ENCODE results near the gene NSDHL. TPM values are rescaled to one million over a fixed set of nuclear protein-coding genes. Genes with fewer than 3 reads are reported as not detected.

The NSDHL gene
- total RNA-seq, 1 experiment from 2014 or later: 55.1 TPM

GRCh38 chrX:152871260-152871659 is 40.4 kb downstream of the NSDHL start:
- Histone ChIP-seq H3K36me3 (ENCODE audit: low read depth) (peaks cover 26% of the 10 kb centered on the region), H3K4me3 (no peak overlapping the region), H3K9me2 (ENCODE audit: insufficient read depth) (no peaks in the 10 kb centered on the region), H3K4me2 (no peak overlapping the region), H3F3A (ENCODE audit: insufficient read depth, low read depth) (peaks cover 4% of the 10 kb centered on the region; the same call in 1 of the 2 replicates), H3K4me1 (replicated peaks; ENCODE audit: insufficient read depth) (no peaks in the 10 kb centered on the region), H3K27ac (no peak overlapping the region), H3K9me3 (ENCODE audit: insufficient read depth, low read depth) (no peaks in the 10 kb centered on the region), H2AFZ (no peak overlapping the region), H4K20me1 (ENCODE audit: insufficient read depth) (no peaks in the 10 kb centered on the region), H3K79me2 (ENCODE audit: low read depth) (no peaks in the 10 kb centered on the region), H3K27me3 (ENCODE audit: insufficient read depth, low read depth) (no peaks in the 10 kb centered on the region)
- CTCF ChIA-PET: no interaction called here
- DNase-seq: no peak
- BruUV-seq (replicated peaks): no TSS peak
- no peak for TF ChIP-seq CTCF (conservative IDR thresholded peaks at IDR 0.05)
- TF ChIP-seq EZH2 (IDR thresholded peaks at IDR 0.05; ENCODE audit: low read depth): no peak
- POLR2A ChIA-PET (ENCODE audit: unreplicated experiment): no interaction called here
- intact Hi-C loops (cut with micrococcal nuclease; ENCODE audit: unreplicated experiment): no loop called here

- TF ChIP-seq EZH2 (IDR thresholded peaks at IDR 0.05; ENCODE audit: low read depth) (no peak), CTCF (conservative IDR thresholded peaks at IDR 0.05) (no peak)
- intact Hi-C loops (cut with micrococcal nuclease; ENCODE audit: unreplicated experiment): no loop called here
- Histone ChIP-seq H3K4me3 (no peak overlapping the region), H3K4me1 (replicated peaks; ENCODE audit: insufficient read depth) (no peaks in the 10 kb centered on the region), H3F3A (ENCODE audit: insufficient read depth, low read depth) (peaks cover 4% of the 10 kb centered on the region; the same call in 1 of the 2 replicates), H4K20me1 (ENCODE audit: insufficient read depth) (no peaks in the 10 kb centered on the region), H3K27ac (no peak overlapping the region), H3K4me2 (no peak overlapping the region), H3K9me3 (ENCODE audit: insufficient read depth, low read depth) (no peaks in the 10 kb centered on the region), H3K27me3 (ENCODE audit: insufficient read depth, low read depth) (no peaks in the 10 kb centered on the region), H3K79me2 (ENCODE audit: low read depth) (no peaks in the 10 kb centered on the region), H3K9me2 (ENCODE audit: insufficient read depth) (no peaks in the 10 kb centered on the region), H3K36me3 (ENCODE audit: low read depth) (peaks cover 22% of the 10 kb centered on the region), H2AFZ (no peak overlapping the region)
- no peak for DNase-seq
- CTCF ChIA-PET: no interaction called here
- BruUV-seq (replicated peaks): no TSS peak
- POLR2A ChIA-PET (ENCODE audit: unreplicated experiment): no interaction called here
Observed at GRCh38 chrX:152872522-152872921, 41.7 kb downstream of the NSDHL start.

- BruUV-seq (replicated peaks): no TSS peak
- intact Hi-C loops (cut with micrococcal nuclease; ENCODE audit: unreplicated experiment): no loop called here
- Histone ChIP-seq H3K27ac (no peak overlapping the region), H3F3A (ENCODE audit: insufficient read depth, low read depth) (peaks cover 4% of the 10 kb centered on the region; the same call in 1 of the 2 replicates), H3K79me2 (ENCODE audit: low read depth) (no peaks in the 10 kb centered on the region), H3K36me3 (ENCODE audit: low read depth) (peaks cover 20% of the 10 kb centered on the region), H3K4me3 (no peak overlapping the region), H4K20me1 (ENCODE audit: insufficient read depth) (no peaks in the 10 kb centered on the region), H3K9me2 (ENCODE audit: insufficient read depth) (no peaks in the 10 kb centered on the region), H3K4me1 (replicated peaks; ENCODE audit: insufficient read depth) (no peaks in the 10 kb centered on the region), H3K27me3 (ENCODE audit: insufficient read depth, low read depth) (no peaks in the 10 kb centered on the region), H3K9me3 (ENCODE audit: insufficient read depth, low read depth) (no peaks in the 10 kb centered on the region), H3K4me2 (no peak overlapping the region), H2AFZ (no peak overlapping the region)
- TF ChIP-seq EZH2 (IDR thresholded peaks at IDR 0.05; ENCODE audit: low read depth) (no peak), CTCF (conservative IDR thresholded peaks at IDR 0.05) (no peak)
- POLR2A ChIA-PET (ENCODE audit: unreplicated experiment): no interaction called here
- CTCF ChIA-PET: no interaction called here
- no peak for DNase-seq
Observed at GRCh38 chrX:152873361-152873760, 42.5 kb downstream of the NSDHL start.
